Measurements from ENCODE around the gene MAMLD1. TPM values are rescaled to one million over a fixed set of nuclear protein-coding genes. Genes with fewer than 3 reads are reported as not detected.
A peak's percentile ranks its signal among the peaks of the same experiment; 100 is the strongest.

Gene MAMLD1
- total and polyA plus RNA-seq, 4 donors, result 1.8 to 8.5 (median 7.7) TPM

GRCh38 chrX:150522494-150522893, 159.4 kb downstream of the MAMLD1 start:
- no peak for ATAC-seq (ENCODE audit: low FRiP score)
- DNase-seq, result no peak
- Histone ChIP-seq H3K4me1 (ENCODE audit: control insufficient read depth in 1 of 2, insufficient read depth in 2 of 2, low read length in 2 of 2) (peaks cover 0 to 3% of the 10 kb centered on the region in 2 donors), H3K9me3 (ENCODE audit: control insufficient read depth, low read length) (no peaks in the 10 kb centered on the region), H3K4me3 (ENCODE audit: low read length in 2 of 2) (no peak overlapping the region), H3K27me3 (ENCODE audit: control insufficient read depth in 1 of 2, insufficient read depth in 2 of 2, low read length in 1 of 2) (no peaks in the 10 kb centered on the region), H3K36me3 (ENCODE audit: control insufficient read depth in 1 of 2, insufficient read depth in 2 of 2, low read length in 1 of 2) (no peaks in the 10 kb centered on the region), H3K27ac (ENCODE audit: low read depth in 1 of 2, low read length in 2 of 2) (no peak overlapping the region)
- WGBS, 2 donors, result 71 to 96% methylated on average over 2 of the region's 2 CpGs
- intact Hi-C loops (cut with DNase I), result no loop called here

GRCh38 chrX:150525061-150525919, 162.2 kb downstream of the MAMLD1 start:
- Histone ChIP-seq H3K27me3 (ENCODE audit: control insufficient read depth in 1 of 2, insufficient read depth in 2 of 2, low read length in 1 of 2) (no peaks in the 10 kb centered on the region), H3K4me3 (ENCODE audit: low read length in 2 of 2) (no peak overlapping the region), H3K9me3 (ENCODE audit: control insufficient read depth, low read length) (no peaks in the 10 kb centered on the region), H3K36me3 (ENCODE audit: control insufficient read depth in 1 of 2, insufficient read depth in 2 of 2, low read length in 1 of 2) (no peaks in the 10 kb centered on the region), H3K27ac (ENCODE audit: low read depth in 1 of 2, low read length in 2 of 2) (no peak overlapping the region), H3K4me1 (ENCODE audit: control insufficient read depth in 1 of 2, insufficient read depth in 2 of 2, low read length in 2 of 2) (peaks cover 0 to 3% of the 10 kb centered on the region in 2 donors)
- 46 to 56% methylated on average over 10 of the region's 10 CpGs for WGBS, 2 donors
- peak; percentile 75 to 84 for DNase-seq
- intact Hi-C loops (cut with DNase I), result no loop called here
- ATAC-seq (ENCODE audit: low FRiP score), result peak; percentile 67

- 71 to 82% methylated on average over 7 of the region's 7 CpGs for whole genome bisulfite sequencing, 2 donors
- Histone ChIP-seq H3K27ac (ENCODE audit: low read depth in 1 of 2, low read length in 2 of 2) (no peak overlapping the region), H3K36me3 (ENCODE audit: control insufficient read depth in 1 of 2, insufficient read depth in 2 of 2, low read length in 1 of 2) (no peaks in the 10 kb centered on the region), H3K9me3 (ENCODE audit: control insufficient read depth, low read length) (no peaks in the 10 kb centered on the region), H3K4me3 (ENCODE audit: low read length in 2 of 2) (no peak overlapping the region), H3K4me1 (ENCODE audit: control insufficient read depth in 1 of 2, insufficient read depth in 2 of 2, low read length in 2 of 2) (peaks cover 0 to 3% of the 10 kb centered on the region in 2 donors), H3K27me3 (ENCODE audit: control insufficient read depth in 1 of 2, insufficient read depth in 2 of 2, low read length in 1 of 2) (no peaks in the 10 kb centered on the region)
- no peak for ATAC-seq (ENCODE audit: low FRiP score)
- intact Hi-C loops (cut with DNase I), result no loop called here
- no peak for DNase-seq
Measured at GRCh38 chrX:150526692-150527091, 163.6 kb downstream of the MAMLD1 start.

- no peaks in the 10 kb centered on the region for H3K27me3 ChIP-seq (ENCODE audit: control insufficient read depth in 1 of 2, insufficient read depth in 2 of 2, low read length in 1 of 2)
- no peak overlapping the region for H3K27ac ChIP-seq (ENCODE audit: low read depth in 1 of 2, low read length in 2 of 2)
- DNase-seq, result no peak
- H3K9me3 ChIP-seq (ENCODE audit: control insufficient read depth, low read length), result no peaks in the 10 kb centered on the region
- H3K36me3 ChIP-seq (ENCODE audit: control insufficient read depth in 1 of 2, insufficient read depth in 2 of 2, low read length in 1 of 2), result no peaks in the 10 kb centered on the region
- intact Hi-C loops (cut with DNase I), result no loop called here
- ATAC-seq (ENCODE audit: low FRiP score), result no peak
- H3K4me1 ChIP-seq (ENCODE audit: control insufficient read depth in 1 of 2, insufficient read depth in 2 of 2, low read length in 2 of 2), result peaks cover 0 to 3% of the 10 kb centered on the region in 2 donors
- H3K4me3 ChIP-seq (ENCODE audit: low read length in 2 of 2), result no peak overlapping the region
- WGBS, 2 donors, result 71 to 97% methylated on average over 3 of the region's 3 CpGs
Measured at GRCh38 chrX:150527108-150527507, 164.0 kb downstream of the MAMLD1 start.

GRCh38 chrX:150529587-150529986, 166.5 kb downstream of the MAMLD1 start:
- intact Hi-C loops (cut with DNase I), result no loop called here
- ATAC-seq (ENCODE audit: low FRiP score), result no peak
- H3K27ac ChIP-seq (ENCODE audit: low read depth in 1 of 2, low read length in 2 of 2), result no peak overlapping the region
- H3K4me3 ChIP-seq (ENCODE audit: low read length in 2 of 2), result no peak overlapping the region
- H3K36me3 ChIP-seq (ENCODE audit: control insufficient read depth in 1 of 2, insufficient read depth in 2 of 2, low read length in 1 of 2), result no peaks in the 10 kb centered on the region
- no peaks in the 10 kb centered on the region for H3K4me1 ChIP-seq (ENCODE audit: control insufficient read depth in 1 of 2, insufficient read depth in 2 of 2, low read length in 2 of 2)
- H3K9me3 ChIP-seq (ENCODE audit: control insufficient read depth, low read length), result no peaks in the 10 kb centered on the region
- no peaks in the 10 kb centered on the region for H3K27me3 ChIP-seq (ENCODE audit: control insufficient read depth in 1 of 2, insufficient read depth in 2 of 2, low read length in 1 of 2)
- 90 to 97% methylated on average over 3 of the region's 3 CpGs for WGBS, 2 donors
- no peak for DNase-seq

GRCh38 chrX:150530821-150531220, 167.7 kb downstream of the MAMLD1 start:
- Histone ChIP-seq H3K27me3 (ENCODE audit: control insufficient read depth in 1 of 2, insufficient read depth in 2 of 2, low read length in 1 of 2) (no peaks in the 10 kb centered on the region), H3K36me3 (ENCODE audit: control insufficient read depth in 1 of 2, insufficient read depth in 2 of 2, low read length in 1 of 2) (no peaks in the 10 kb centered on the region), H3K27ac (ENCODE audit: low read depth in 1 of 2, low read length in 2 of 2) (no peak overlapping the region), H3K9me3 (ENCODE audit: control insufficient read depth, low read length) (no peaks in the 10 kb centered on the region), H3K4me1 (ENCODE audit: control insufficient read depth in 1 of 2, insufficient read depth in 2 of 2, low read length in 2 of 2) (no peaks in the 10 kb centered on the region), H3K4me3 (ENCODE audit: low read length in 2 of 2) (no peak overlapping the region)
- ATAC-seq (ENCODE audit: low FRiP score) (no peak), DNase-seq (no peak)
- intact Hi-C loops (cut with DNase I), result no loop called here
- 56 to 61% methylated on average over 7 of the region's 7 CpGs for WGBS, 2 donors

- DNase-seq, result no peak
- intact Hi-C loops (cut with DNase I), result no loop called here
- Histone ChIP-seq H3K4me3 (ENCODE audit: low read length in 2 of 2) (no peak overlapping the region), H3K27ac (ENCODE audit: low read depth in 1 of 2, low read length in 2 of 2) (peak overlapping the region in 1 of 2 donors; percentile 18), H3K27me3 (ENCODE audit: control insufficient read depth in 1 of 2, insufficient read depth in 2 of 2, low read length in 1 of 2) (no peaks in the 10 kb centered on the region), H3K9me3 (ENCODE audit: control insufficient read depth, low read length) (no peaks in the 10 kb centered on the region), H3K36me3 (ENCODE audit: control insufficient read depth in 1 of 2, insufficient read depth in 2 of 2, low read length in 1 of 2) (no peaks in the 10 kb centered on the region), H3K4me1 (ENCODE audit: control insufficient read depth in 1 of 2, insufficient read depth in 2 of 2, low read length in 2 of 2) (no peaks in the 10 kb centered on the region)
- 15 to 16% methylated on average over 4 of the region's 4 CpGs for WGBS, 2 donors
- ATAC-seq (ENCODE audit: low FRiP score), result no peak
Measured at GRCh38 chrX:150531467-150531866, 168.3 kb downstream of the MAMLD1 start.

GRCh38 chrX:150533863-150534262, 170.7 kb downstream of the MAMLD1 start:
- no peak for DNase-seq
- intact Hi-C loops (cut with DNase I), result no loop called here
- Histone ChIP-seq H3K27ac (ENCODE audit: low read depth in 1 of 2, low read length in 2 of 2) (no peak overlapping the region), H3K9me3 (ENCODE audit: control insufficient read depth, low read length) (no peaks in the 10 kb centered on the region), H3K4me3 (ENCODE audit: low read length in 2 of 2) (no peak overlapping the region), H3K27me3 (ENCODE audit: control insufficient read depth in 1 of 2, insufficient read depth in 2 of 2, low read length in 1 of 2) (no peaks in the 10 kb centered on the region), H3K36me3 (ENCODE audit: control insufficient read depth in 1 of 2, insufficient read depth in 2 of 2, low read length in 1 of 2) (no peaks in the 10 kb centered on the region), H3K4me1 (ENCODE audit: control insufficient read depth in 1 of 2, insufficient read depth in 2 of 2, low read length in 2 of 2) (no peaks in the 10 kb centered on the region)
- ATAC-seq (ENCODE audit: low FRiP score), result no peak
- WGBS, 2 donors, result 77 to 91% methylated on average over 3 of the region's 3 CpGs

GRCh38 chrX:150536455-150537116, 173.5 kb downstream of the MAMLD1 start:
- Histone ChIP-seq H3K36me3 (ENCODE audit: control insufficient read depth in 1 of 2, insufficient read depth in 2 of 2, low read length in 1 of 2) (no peaks in the 10 kb centered on the region), H3K27ac (ENCODE audit: low read depth in 1 of 2, low read length in 2 of 2) (no peak overlapping the region), H3K4me1 (ENCODE audit: control insufficient read depth in 1 of 2, insufficient read depth in 2 of 2, low read length in 2 of 2) (no peaks in the 10 kb centered on the region), H3K27me3 (ENCODE audit: control insufficient read depth in 1 of 2, insufficient read depth in 2 of 2, low read length in 1 of 2) (no peaks in the 10 kb centered on the region), H3K9me3 (ENCODE audit: control insufficient read depth, low read length) (no peaks in the 10 kb centered on the region), H3K4me3 (ENCODE audit: low read length in 2 of 2) (no peak overlapping the region)
- DNase-seq, result no peak
- intact Hi-C loops (cut with DNase I), result no loop called here
- peak; percentile 33 for ATAC-seq (ENCODE audit: low FRiP score)
- WGBS, 2 donors, result 60 to 75% methylated on average over 8 of the region's 8 CpGs

All from aorta (tissue), 5 donors.